ENCODE measurements around the gene ANKRD13B. TPM values are rescaled to one million over a fixed set of nuclear protein-coding genes. Genes with fewer than 3 reads are reported as not detected.
A peak's percentile ranks its signal among the peaks of the same experiment; 100 is the strongest.

Gene ANKRD13B
- total RNA-seq, 1 experiment from 2014 or later = 10.4 TPM

GRCh38 chr17:29577001-29577370 lies 15.9 kb upstream of the ANKRD13B start:
- H3K9me3 ChIP-seq = no peaks in the 10 kb centered on the region
- H3K9me3 Mint-ChIP-seq (ENCODE audit: unreplicated experiment) = no peaks in the 10 kb centered on the region
- BruUV-seq (replicated peaks) = no TSS peak
- no peaks in the 10 kb centered on the region for H3K4me1 Mint-ChIP-seq (ENCODE audit: low read depth, unreplicated experiment)
- no peak for DNase-seq
- H3K27ac Mint-ChIP-seq (ENCODE audit: unreplicated experiment) = no peak overlapping the region
- no peaks in the 10 kb centered on the region for H3K27me3 Mint-ChIP-seq (ENCODE audit: insufficient read depth, unreplicated experiment)
- no peak for TF ChIP-seq CTCF (IDR thresholded peaks at IDR 0.05; ENCODE audit: insufficient read depth in 1 of 2, low read depth in 1 of 2, low read length in 1 of 2, severe bottlenecking in 1 of 2, unreplicated experiment in 1 of 2)
- intact Hi-C loops (cut with micrococcal nuclease; ENCODE audit: unreplicated experiment) = no loop called here
- H3K4me3 Mint-ChIP-seq (ENCODE audit: unreplicated experiment) = no peak overlapping the region
- H3K36me3 ChIP-seq (ENCODE audit: control insufficient read depth, insufficient read depth, low read length) = peaks cover 1% of the 10 kb centered on the region
- H3K36me3 Mint-ChIP-seq (ENCODE audit: insufficient read depth, unreplicated experiment) = peaks cover 31% of the 10 kb centered on the region
- H3K27me3 ChIP-seq (replicated peaks; ENCODE audit: control insufficient read depth, insufficient read depth, low read length) = no peaks in the 10 kb centered on the region
- H3K4me3 ChIP-seq (ENCODE audit: low read depth, low read length) = no peak overlapping the region
- peaks cover 10% of the 10 kb centered on the region for H3K4me1 ChIP-seq
- ChIA-PET CTCF (interaction anchor here (0.8 to 2.3 kb wide), 2 partner anchors 14 to 15 kb away, joined by 3 to 6 read pairs; no protein-coding TSS in a partner anchor), POLR2A (no interaction called here)

- ChIA-PET CTCF (interaction anchor here (0.8 to 2.3 kb wide), 2 partner anchors 13 to 14 kb away, joined by 3 to 6 read pairs; no protein-coding TSS in a partner anchor), POLR2A (no interaction called here)
- Mint-ChIP-seq H3K27ac (ENCODE audit: unreplicated experiment) (no peak overlapping the region), H3K4me1 (ENCODE audit: low read depth, unreplicated experiment) (no peaks in the 10 kb centered on the region), H3K36me3 (ENCODE audit: insufficient read depth, unreplicated experiment) (peaks cover 31% of the 10 kb centered on the region), H3K9me3 (ENCODE audit: unreplicated experiment) (no peaks in the 10 kb centered on the region), H3K27me3 (ENCODE audit: insufficient read depth, unreplicated experiment) (no peaks in the 10 kb centered on the region), H3K4me3 (ENCODE audit: unreplicated experiment) (no peak overlapping the region)
- Histone ChIP-seq H3K27me3 (replicated peaks; ENCODE audit: control insufficient read depth, insufficient read depth, low read length) (no peaks in the 10 kb centered on the region), H3K36me3 (ENCODE audit: control insufficient read depth, insufficient read depth, low read length) (peaks cover 3% of the 10 kb centered on the region), H3K4me1 (peaks cover 10% of the 10 kb centered on the region), H3K9me3 (no peaks in the 10 kb centered on the region), H3K4me3 (ENCODE audit: low read depth, low read length) (no peak overlapping the region)
- intact Hi-C loops (cut with micrococcal nuclease; ENCODE audit: unreplicated experiment) = no loop called here
- TF ChIP-seq CTCF (IDR thresholded peaks at IDR 0.05; ENCODE audit: insufficient read depth in 1 of 2, low read depth in 1 of 2, low read length in 1 of 2, severe bottlenecking in 1 of 2, unreplicated experiment in 1 of 2) = no peak
- DNase-seq = no peak
- no TSS peak for BruUV-seq (replicated peaks)
Observed at GRCh38 chr17:29577385-29578211, 15.3 kb upstream of the ANKRD13B start.

DNA sequence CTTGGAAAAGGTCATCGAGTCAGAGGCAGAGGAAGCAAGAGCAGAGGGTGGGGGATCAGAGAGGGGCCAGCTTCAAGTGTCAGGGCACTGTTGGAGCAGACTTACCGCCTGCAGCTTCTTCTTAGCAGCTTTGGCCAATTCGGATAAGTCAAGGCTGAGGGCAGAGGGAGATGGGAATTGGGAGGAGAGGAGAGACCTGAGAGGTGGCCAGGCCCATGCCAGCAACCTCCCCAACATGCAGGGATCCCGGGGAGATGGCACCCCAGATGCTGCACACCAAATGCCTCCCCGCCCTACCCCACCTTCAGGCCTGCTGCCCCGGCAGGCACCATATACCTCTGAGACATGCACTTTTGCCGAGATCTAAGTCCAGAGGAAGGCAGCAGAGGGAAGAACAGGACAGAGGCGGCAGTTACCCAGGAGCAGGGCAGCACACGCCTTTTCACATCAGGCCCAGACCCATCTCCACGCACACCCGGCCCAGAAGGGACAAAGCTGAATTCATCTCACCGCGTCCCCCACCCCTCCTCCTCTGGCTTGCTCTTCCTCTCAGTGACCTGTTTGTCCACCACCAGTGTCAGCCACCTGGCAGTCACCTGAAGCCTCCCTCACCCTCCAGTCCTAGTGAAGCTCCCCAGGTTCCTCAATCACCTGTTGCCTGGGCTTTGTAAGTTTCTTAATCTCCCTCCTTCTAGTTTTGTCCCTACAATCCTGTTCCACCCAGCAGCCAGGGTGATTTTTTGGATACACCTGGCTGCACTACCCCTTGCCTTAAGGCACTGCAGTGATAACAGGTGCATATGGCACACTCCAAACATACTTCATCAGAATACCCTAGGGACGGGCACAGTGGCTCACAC lies 14.1 kb upstream of the ANKRD13B start:
- Histone ChIP-seq H3K4me1 (peaks cover 10% of the 10 kb centered on the region), H3K9me3 (no peaks in the 10 kb centered on the region), H3K27me3 (replicated peaks; ENCODE audit: control insufficient read depth, insufficient read depth, low read length) (no peaks in the 10 kb centered on the region), H3K4me3 (ENCODE audit: low read depth, low read length) (no peak overlapping the region), H3K36me3 (ENCODE audit: control insufficient read depth, insufficient read depth, low read length) (peaks cover 5% of the 10 kb centered on the region)
- H3K36me3 Mint-ChIP-seq (ENCODE audit: insufficient read depth, unreplicated experiment) = peaks cover 24% of the 10 kb centered on the region
- no peak overlapping the region for H3K4me3 Mint-ChIP-seq (ENCODE audit: unreplicated experiment)
- H3K4me1 Mint-ChIP-seq (ENCODE audit: low read depth, unreplicated experiment) = no peaks in the 10 kb centered on the region
- POLR2A ChIA-PET = no interaction called here
- no peak for TF ChIP-seq CTCF (IDR thresholded peaks at IDR 0.05; ENCODE audit: insufficient read depth in 1 of 2, low read depth in 1 of 2, low read length in 1 of 2, severe bottlenecking in 1 of 2, unreplicated experiment in 1 of 2)
- peak overlapping the region; percentile 8 for H3K27ac Mint-ChIP-seq (ENCODE audit: unreplicated experiment)
- no peaks in the 10 kb centered on the region for H3K27me3 Mint-ChIP-seq (ENCODE audit: insufficient read depth, unreplicated experiment)
- intact Hi-C loops (cut with micrococcal nuclease; ENCODE audit: unreplicated experiment) = no loop called here
- H3K9me3 Mint-ChIP-seq (ENCODE audit: unreplicated experiment) = no peaks in the 10 kb centered on the region
- no TSS peak for BruUV-seq (replicated peaks)
- no peak for DNase-seq
- CTCF ChIA-PET = no interaction called here

Data from Caco-2 (cell line).